Stimulated activated CD4-positive, alpha-beta T cell treated with anti-CD3 and anti-CD28 coated beads, Interleukin-2, amount 100 ng/mL, for 48 hours (primary cell): ENCODE measurements around the gene AHSP.
"Not testable (repeated sequence)": the region's sequence is repeated elsewhere in the genome, so short reads cannot be mapped to it uniquely, and the experiment has no call there.

Source experiments
- DNase-seq, 2 donors: peaks; one replicate each; pipeline ENCODE4 v3.0.0-alpha.2; 2020

AHSP gene

GRCh38 chr16:31501226-31501965 is 26.3 kb upstream of the AHSP start:
- no peak for DNase-seq

- no peak for DNase-seq
Measured at GRCh38 chr16:31501966-31502348, 25.7 kb upstream of the AHSP start.

DNA sequence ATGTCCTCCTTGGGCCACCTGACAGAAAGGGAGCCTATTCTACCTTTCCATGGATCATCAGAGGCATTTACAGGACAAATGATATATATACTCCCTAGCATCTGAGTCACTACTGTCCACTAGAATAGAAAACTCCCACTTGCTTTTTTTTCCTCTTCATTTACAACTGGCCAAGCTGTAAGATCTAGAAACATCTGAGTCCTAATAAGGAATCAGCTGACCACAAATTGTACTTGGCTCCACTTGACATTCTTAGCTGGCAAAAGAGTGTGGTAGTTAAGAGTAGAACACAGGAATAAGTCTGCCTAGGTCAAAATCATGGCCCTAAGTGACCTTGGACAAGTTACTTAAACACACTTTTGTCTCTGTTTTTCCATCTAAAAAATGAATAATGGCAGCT is 24.7 kb upstream of the AHSP start:
- DNase-seq, result no peak

- not testable (repeated sequence) for DNase-seq
Measured at GRCh38 chr16:31503555-31503954, 24.1 kb upstream of the AHSP start.

DNA sequence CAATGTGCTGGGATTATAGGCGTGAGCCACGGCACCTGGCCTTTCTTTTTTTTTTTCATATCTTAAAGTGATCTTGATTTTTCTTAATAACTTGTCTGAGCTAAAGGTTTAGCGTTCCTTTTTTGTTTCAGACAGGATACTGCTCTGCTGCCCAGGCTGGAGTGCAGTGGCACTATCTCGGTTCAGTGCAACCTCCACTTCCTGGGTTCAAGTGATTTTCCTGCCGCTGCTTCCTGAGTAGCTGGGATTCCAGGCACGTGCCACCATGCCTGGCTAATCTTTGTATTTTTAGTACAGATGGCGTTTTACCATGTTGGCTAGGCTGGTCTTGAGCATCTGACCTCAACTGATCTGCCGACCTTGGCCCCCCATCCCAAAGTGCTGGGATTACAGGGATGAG is 23.5 kb upstream of the AHSP start:
- DNase-seq, result no peak

- no peak for DNase-seq
Measured at GRCh38 chr16:31505483-31505882, 22.2 kb upstream of the AHSP start.

- DNase-seq, result no peak
Measured at GRCh38 chr16:31507617-31507928, 20.1 kb upstream of the AHSP start.

- peak; percentile 75 to 82 for DNase-seq
Measured at GRCh38 chr16:31507929-31508705, 19.6 kb upstream of the AHSP start, which contains the start of gene RUSF1. RUSF1 (minus strand) TSS chr16:31508391; CDS start chr16:31508373, 18 bp downstream.

DNA sequence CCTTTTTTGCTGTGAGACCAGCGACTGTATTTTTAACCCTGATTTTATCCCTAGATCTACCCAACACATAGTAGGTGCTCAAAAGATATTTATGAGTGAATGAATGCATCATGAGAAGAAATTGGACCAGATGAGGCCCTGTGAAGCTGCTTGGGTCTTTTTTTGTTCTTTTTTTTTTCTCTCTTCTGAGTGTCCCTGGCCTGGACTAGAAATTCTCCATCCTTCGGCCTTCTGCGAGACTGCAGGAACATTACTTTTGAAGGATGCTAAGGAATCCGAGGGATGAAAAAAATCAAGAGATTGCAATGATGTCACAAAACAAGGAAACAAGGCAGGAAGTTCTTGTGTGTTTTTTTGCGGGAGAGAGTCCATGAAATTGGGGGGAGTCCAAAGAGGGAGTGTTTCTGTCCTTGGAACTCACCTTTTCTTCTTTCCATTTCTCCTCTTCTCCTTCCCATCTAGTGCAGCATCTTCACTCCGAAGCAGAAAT is 18.9 kb upstream of the AHSP start:
- no peak for DNase-seq

- no peak for DNase-seq
Measured at GRCh38 chr16:31513126-31513525, 14.6 kb upstream of the AHSP start.

DNA sequence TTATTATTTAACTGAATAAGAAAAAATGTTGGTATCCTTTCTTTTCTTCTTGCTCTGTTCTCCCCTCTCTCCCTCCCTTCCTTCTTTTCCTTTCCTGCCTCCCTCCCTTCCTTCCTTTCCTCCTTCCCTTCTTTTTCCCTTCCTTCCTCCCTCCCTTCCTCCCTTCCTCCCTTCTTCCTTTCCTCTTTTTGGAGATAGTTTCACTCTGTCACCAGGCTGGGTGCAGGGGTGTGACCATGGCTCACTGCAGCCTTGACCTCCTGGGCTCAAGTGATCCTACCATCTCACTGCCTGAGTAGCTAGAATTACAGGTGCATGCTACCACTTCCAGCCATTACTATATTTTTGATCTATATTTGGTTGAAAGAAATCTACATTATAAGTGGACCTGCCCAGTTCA is 13.8 kb upstream of the AHSP start:
- no peak for DNase-seq

GRCh38 chr16:31517800-31518402 is 9.8 kb upstream of the AHSP start:
- no peak for DNase-seq

- DNase-seq, result no peak
Measured at GRCh38 chr16:31519759-31520431, 7.8 kb upstream of the AHSP start.

- no peak for DNase-seq
Measured at GRCh38 chr16:31521368-31521767, 6.3 kb upstream of the AHSP start.

DNA sequence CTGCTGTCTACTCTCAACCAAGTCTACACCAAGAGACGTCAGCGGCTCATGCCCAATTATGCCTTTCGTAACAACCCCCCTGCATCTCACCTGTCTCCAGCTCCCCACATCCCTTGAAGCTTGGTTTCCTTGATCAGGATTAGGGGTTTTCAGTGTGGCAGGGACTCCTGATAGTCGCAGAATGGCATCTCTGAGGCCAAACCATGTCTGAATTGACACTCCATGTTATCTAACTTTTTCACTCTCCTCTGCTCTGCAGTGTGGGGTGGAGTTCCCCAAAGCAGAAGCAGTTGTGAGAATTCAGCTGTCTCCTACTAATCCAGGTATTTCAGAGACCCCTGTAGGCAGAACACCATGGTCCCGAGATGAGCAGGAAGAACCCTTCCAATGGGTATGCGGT is 5.6 kb upstream of the AHSP start:
- no peak for DNase-seq

DNA sequence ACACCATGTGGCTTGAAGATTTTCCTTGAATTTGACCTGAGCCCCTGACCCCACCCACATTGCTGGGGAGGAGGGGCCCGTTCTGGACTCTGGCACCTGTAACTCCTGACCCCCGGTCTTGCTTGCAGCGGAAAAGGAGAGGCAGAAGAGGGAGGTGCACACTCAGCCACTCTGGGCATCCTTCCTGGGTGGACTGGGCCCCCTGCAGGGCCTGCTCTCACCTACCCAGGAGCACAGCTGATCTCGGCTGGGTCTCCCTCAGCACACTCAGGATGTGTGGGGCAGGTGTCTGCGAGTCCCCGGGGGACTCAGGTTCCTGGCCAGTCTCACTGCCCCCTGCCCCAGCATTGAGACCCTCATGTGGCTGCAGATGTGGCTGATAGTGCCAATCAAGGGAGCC is 3.9 kb upstream of the AHSP start:
- DNase-seq, result not testable (repeated sequence)

DNA sequence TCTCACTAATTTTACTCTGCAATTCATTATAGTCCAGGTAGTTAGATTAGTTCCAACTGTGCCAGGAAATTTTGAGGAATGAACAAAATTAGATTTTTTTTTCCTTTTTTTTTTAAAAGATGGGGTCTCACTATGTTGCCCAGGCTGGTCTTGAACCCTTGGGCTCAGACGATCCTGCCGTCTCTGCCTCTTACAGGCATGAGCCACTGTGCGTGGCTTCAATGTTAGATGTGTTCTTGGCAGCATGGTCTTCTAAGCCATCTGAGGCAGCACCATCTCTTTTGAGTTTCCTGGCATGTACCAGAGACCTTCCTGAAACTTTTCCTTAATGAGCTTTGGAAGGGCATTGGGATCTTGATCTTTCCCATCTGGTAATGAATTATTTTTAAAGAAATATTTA is 2.6 kb upstream of the AHSP start:
- DNase-seq, result no peak

- DNase-seq, result no peak
Measured at GRCh38 chr16:31528523-31529107, 915 bp downstream of the AHSP start.

GRCh38 chr16:31529108-31529936 is 1.6 kb downstream of the AHSP start:
- no peak for DNase-seq

GRCh38 chr16:31529937-31530312 is 2.2 kb downstream of the AHSP start:
- no peak for DNase-seq

DNA sequence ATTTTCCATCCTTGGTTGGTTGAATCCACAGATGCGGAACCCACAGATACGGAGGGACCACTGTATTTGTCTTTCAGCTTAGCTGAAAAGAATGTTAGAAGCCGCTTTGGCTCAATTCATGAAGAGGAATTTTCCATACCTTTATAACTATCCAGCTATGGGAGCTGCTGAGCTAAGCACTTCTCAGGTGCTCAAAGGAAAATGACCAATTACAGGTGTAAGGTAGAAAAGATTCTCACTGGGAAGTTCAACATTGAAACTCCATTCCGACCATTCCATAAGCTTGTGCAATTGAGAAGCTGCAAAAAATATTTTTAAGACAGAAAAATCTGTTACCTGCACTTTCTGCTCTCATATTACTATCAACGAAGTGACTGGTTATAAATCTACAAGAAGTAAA is 2.7 kb downstream of the AHSP start:
- DNase-seq, result no peak

- DNase-seq, result no peak
Measured at GRCh38 chr16:31531096-31531495, 3.4 kb downstream of the AHSP start.
